ENCODE measurements around the gene ULK4.
"Not testable (repeated sequence)": the region's sequence is repeated elsewhere in the genome, so short reads cannot be mapped to it uniquely, and the experiment has no call there.

The ULK4 gene

GRCh38 chr3:41556245-41556644 is 405.7 kb downstream of the ULK4 start:
- H3K9me3 ChIP-seq (ENCODE audit: low read length); H3K4me3 ChIP-seq (ENCODE audit: low read depth in 1 of 2, low read length in 2 of 2); H3K9ac ChIP-seq (ENCODE audit: low read length): not testable (repeated sequence)

DNA sequence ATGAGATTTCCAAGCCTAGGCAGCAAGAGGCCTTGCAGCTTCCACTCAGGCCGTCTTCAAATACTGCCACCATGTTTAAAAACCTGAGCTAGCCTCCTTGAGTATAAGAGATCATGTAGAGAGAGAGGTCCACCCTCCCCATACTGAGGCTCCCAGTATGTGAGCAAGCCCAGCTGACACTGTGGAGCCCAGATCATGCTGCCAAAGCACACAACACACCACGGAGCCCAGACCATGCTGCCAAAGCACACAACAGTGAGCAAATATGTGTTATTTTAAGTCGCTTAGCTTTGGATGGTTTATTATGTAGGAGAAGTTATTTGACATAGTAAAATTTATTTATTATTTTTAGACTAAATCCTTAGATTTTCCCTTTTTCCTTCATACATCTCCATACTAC is 428.9 kb downstream of the ULK4 start:
- Histone ChIP-seq H3K4me3 (ENCODE audit: low read depth in 1 of 2, low read length in 2 of 2) (no peak overlapping the region), H3K27ac (ENCODE audit: low read depth, low read length) (no peak overlapping the region), H3K4me1 (ENCODE audit: insufficient read depth, low read length) (no peaks in the 10 kb centered on the region), H3K36me3 (ENCODE audit: insufficient read depth, low read length) (no peaks in the 10 kb centered on the region), H3K9ac (ENCODE audit: low read length) (no peak overlapping the region), H3K9me3 (ENCODE audit: low read length) (no peaks in the 10 kb centered on the region), H3K27me3 (ENCODE audit: control insufficient read depth in 1 of 2, insufficient read depth in 2 of 2, low read length in 2 of 2) (no peaks in the 10 kb centered on the region)

More at GRCh38 chr3:41556245-41556644, 405.7 kb downstream of the ULK4 start:
- H3K36me3 ChIP-seq (ENCODE audit: insufficient read depth, low read length); H3K4me1 ChIP-seq (ENCODE audit: insufficient read depth, low read length); H3K27ac ChIP-seq (ENCODE audit: low read depth, low read length); H3K27me3 ChIP-seq (ENCODE audit: control insufficient read depth in 1 of 2, insufficient read depth in 2 of 2, low read length in 2 of 2): not testable (repeated sequence)

DNA sequence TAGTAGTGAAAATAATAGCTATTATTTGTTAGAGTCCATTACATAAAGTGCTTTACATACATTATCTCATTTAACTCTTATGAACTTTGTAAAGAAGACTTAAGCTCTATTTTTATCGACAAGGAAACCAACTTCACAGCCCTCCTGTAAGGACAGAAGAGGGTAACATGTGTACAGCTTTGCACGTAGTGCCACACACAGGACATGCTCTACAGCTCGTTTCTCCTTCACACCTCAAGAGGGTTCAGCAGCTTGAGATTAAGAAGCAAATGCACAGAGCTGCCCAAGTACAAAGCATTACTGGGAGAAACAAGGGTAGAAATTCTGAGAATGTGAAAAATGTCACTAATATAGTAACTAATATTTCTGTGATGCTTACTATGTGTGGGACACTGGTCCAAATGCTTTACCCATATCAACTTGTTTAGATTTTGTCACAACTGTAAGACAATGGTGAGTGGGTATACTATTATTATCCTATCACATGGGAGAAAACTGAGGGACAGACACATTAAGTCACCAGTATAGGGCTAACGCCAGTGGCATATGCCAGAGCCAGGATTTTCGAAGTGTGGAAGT is 434.8 kb downstream of the ULK4 start:
- no peak overlapping the region for H3K27ac ChIP-seq (ENCODE audit: low read depth, low read length)
- no peak overlapping the region for H3K4me3 ChIP-seq (ENCODE audit: low read depth in 1 of 2, low read length in 2 of 2)
- no peaks in the 10 kb centered on the region for H3K4me1 ChIP-seq (ENCODE audit: insufficient read depth, low read length)
- no peaks in the 10 kb centered on the region for H3K36me3 ChIP-seq (ENCODE audit: insufficient read depth, low read length)
- no peaks in the 10 kb centered on the region for H3K9me3 ChIP-seq (ENCODE audit: low read length)
- H3K9ac ChIP-seq (ENCODE audit: low read length), result no peak overlapping the region
- H3K27me3 ChIP-seq (ENCODE audit: control insufficient read depth in 1 of 2, insufficient read depth in 2 of 2, low read length in 2 of 2), result no peaks in the 10 kb centered on the region

- Histone ChIP-seq H3K36me3 (ENCODE audit: insufficient read depth, low read length) (no peaks in the 10 kb centered on the region), H3K4me1 (ENCODE audit: insufficient read depth, low read length) (no peaks in the 10 kb centered on the region), H3K9me3 (ENCODE audit: low read length) (no peaks in the 10 kb centered on the region), H3K27ac (ENCODE audit: low read depth, low read length) (no peak overlapping the region), H3K9ac (ENCODE audit: low read length) (no peak overlapping the region), H3K27me3 (ENCODE audit: control insufficient read depth in 1 of 2, insufficient read depth in 2 of 2, low read length in 2 of 2) (no peaks in the 10 kb centered on the region), H3K4me3 (ENCODE audit: low read depth in 1 of 2, low read length in 2 of 2) (no peak overlapping the region)
Measured at GRCh38 chr3:41525303-41526064, 436.4 kb downstream of the ULK4 start.

GRCh38 chr3:41523897-41524296 is 438.0 kb downstream of the ULK4 start:
- Histone ChIP-seq H3K27me3 (ENCODE audit: control insufficient read depth in 1 of 2, insufficient read depth in 2 of 2, low read length in 2 of 2) (no peaks in the 10 kb centered on the region), H3K27ac (ENCODE audit: low read depth, low read length) (no peak overlapping the region), H3K4me1 (ENCODE audit: insufficient read depth, low read length) (no peaks in the 10 kb centered on the region), H3K9me3 (ENCODE audit: low read length) (no peaks in the 10 kb centered on the region), H3K36me3 (ENCODE audit: insufficient read depth, low read length) (no peaks in the 10 kb centered on the region), H3K9ac (ENCODE audit: low read length) (no peak overlapping the region), H3K4me3 (ENCODE audit: low read depth in 1 of 2, low read length in 2 of 2) (no peak overlapping the region)

- Histone ChIP-seq H3K4me3 (ENCODE audit: low read depth in 1 of 2, low read length in 2 of 2) (no peak overlapping the region), H3K36me3 (ENCODE audit: insufficient read depth, low read length) (no peaks in the 10 kb centered on the region), H3K27ac (ENCODE audit: low read depth, low read length) (no peak overlapping the region), H3K27me3 (ENCODE audit: control insufficient read depth in 1 of 2, insufficient read depth in 2 of 2, low read length in 2 of 2) (no peaks in the 10 kb centered on the region), H3K9ac (ENCODE audit: low read length) (no peak overlapping the region), H3K4me1 (ENCODE audit: insufficient read depth, low read length) (no peaks in the 10 kb centered on the region), H3K9me3 (ENCODE audit: low read length) (no peaks in the 10 kb centered on the region)
Measured at GRCh38 chr3:41522612-41523011, 439.3 kb downstream of the ULK4 start.

- Histone ChIP-seq H3K9ac (ENCODE audit: low read length) (no peak overlapping the region), H3K36me3 (ENCODE audit: insufficient read depth, low read length) (no peaks in the 10 kb centered on the region), H3K9me3 (ENCODE audit: low read length) (no peaks in the 10 kb centered on the region), H3K27me3 (ENCODE audit: control insufficient read depth in 1 of 2, insufficient read depth in 2 of 2, low read length in 2 of 2) (no peaks in the 10 kb centered on the region), H3K4me1 (ENCODE audit: insufficient read depth, low read length) (no peaks in the 10 kb centered on the region), H3K27ac (ENCODE audit: low read depth, low read length) (no peak overlapping the region), H3K4me3 (ENCODE audit: low read depth in 1 of 2, low read length in 2 of 2) (no peak overlapping the region)
Measured at GRCh38 chr3:41521010-41521655, 440.8 kb downstream of the ULK4 start.

DNA sequence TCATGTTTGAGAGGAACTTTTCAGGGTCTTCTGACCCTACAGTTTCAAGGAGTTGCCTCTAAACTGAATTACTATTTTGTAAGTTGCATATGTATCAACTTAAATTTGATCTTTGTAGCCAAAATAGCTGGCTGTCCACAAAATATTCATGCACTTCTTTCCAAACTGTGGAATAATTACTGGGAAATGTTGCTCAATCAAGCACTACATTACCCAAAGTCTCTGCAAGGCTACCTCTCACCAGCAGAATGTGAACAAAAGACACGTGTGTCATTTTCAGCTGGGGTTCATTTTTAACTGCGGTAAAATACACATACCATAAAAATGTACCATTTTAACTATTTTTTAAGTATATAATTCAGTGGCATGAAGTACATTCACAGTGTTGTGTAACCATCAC is 442.2 kb downstream of the ULK4 start:
- Histone ChIP-seq H3K4me1 (ENCODE audit: insufficient read depth, low read length) (no peaks in the 10 kb centered on the region), H3K27ac (ENCODE audit: low read depth, low read length) (no peak overlapping the region), H3K27me3 (ENCODE audit: control insufficient read depth in 1 of 2, insufficient read depth in 2 of 2, low read length in 2 of 2) (no peaks in the 10 kb centered on the region), H3K9ac (ENCODE audit: low read length) (no peak overlapping the region), H3K9me3 (ENCODE audit: low read length) (no peaks in the 10 kb centered on the region), H3K36me3 (ENCODE audit: insufficient read depth, low read length) (no peaks in the 10 kb centered on the region), H3K4me3 (ENCODE audit: low read depth in 1 of 2, low read length in 2 of 2) (no peak overlapping the region)

- no peak overlapping the region for H3K4me3 ChIP-seq (ENCODE audit: low read depth in 1 of 2, low read length in 2 of 2)
Measured at GRCh38 chr3:41518626-41519025, 443.3 kb downstream of the ULK4 start.

GRCh38 chr3:41508063-41508696 is 453.7 kb downstream of the ULK4 start:
- no peaks in the 10 kb centered on the region for H3K9me3 ChIP-seq (ENCODE audit: low read length)
- no peak overlapping the region for H3K9ac ChIP-seq (ENCODE audit: low read length)
- H3K4me3 ChIP-seq (ENCODE audit: low read depth in 1 of 2, low read length in 2 of 2), result no peak overlapping the region
- no peaks in the 10 kb centered on the region for H3K36me3 ChIP-seq (ENCODE audit: insufficient read depth, low read length)
- no peaks in the 10 kb centered on the region for H3K4me1 ChIP-seq (ENCODE audit: insufficient read depth, low read length)
- no peak overlapping the region for H3K27ac ChIP-seq (ENCODE audit: low read depth, low read length)
- no peaks in the 10 kb centered on the region for H3K27me3 ChIP-seq (ENCODE audit: control insufficient read depth in 1 of 2, insufficient read depth in 2 of 2, low read length in 2 of 2)

More at GRCh38 chr3:41518626-41519025, 443.3 kb downstream of the ULK4 start:
- H3K27ac ChIP-seq (ENCODE audit: low read depth, low read length), result no peak overlapping the region
- no peak overlapping the region for H3K9ac ChIP-seq (ENCODE audit: low read length)
- no peaks in the 10 kb centered on the region for H3K9me3 ChIP-seq (ENCODE audit: low read length)
- no peaks in the 10 kb centered on the region for H3K36me3 ChIP-seq (ENCODE audit: insufficient read depth, low read length)
- no peaks in the 10 kb centered on the region for H3K4me1 ChIP-seq (ENCODE audit: insufficient read depth, low read length)
- no peaks in the 10 kb centered on the region for H3K27me3 ChIP-seq (ENCODE audit: control insufficient read depth in 1 of 2, insufficient read depth in 2 of 2, low read length in 2 of 2)

DNA sequence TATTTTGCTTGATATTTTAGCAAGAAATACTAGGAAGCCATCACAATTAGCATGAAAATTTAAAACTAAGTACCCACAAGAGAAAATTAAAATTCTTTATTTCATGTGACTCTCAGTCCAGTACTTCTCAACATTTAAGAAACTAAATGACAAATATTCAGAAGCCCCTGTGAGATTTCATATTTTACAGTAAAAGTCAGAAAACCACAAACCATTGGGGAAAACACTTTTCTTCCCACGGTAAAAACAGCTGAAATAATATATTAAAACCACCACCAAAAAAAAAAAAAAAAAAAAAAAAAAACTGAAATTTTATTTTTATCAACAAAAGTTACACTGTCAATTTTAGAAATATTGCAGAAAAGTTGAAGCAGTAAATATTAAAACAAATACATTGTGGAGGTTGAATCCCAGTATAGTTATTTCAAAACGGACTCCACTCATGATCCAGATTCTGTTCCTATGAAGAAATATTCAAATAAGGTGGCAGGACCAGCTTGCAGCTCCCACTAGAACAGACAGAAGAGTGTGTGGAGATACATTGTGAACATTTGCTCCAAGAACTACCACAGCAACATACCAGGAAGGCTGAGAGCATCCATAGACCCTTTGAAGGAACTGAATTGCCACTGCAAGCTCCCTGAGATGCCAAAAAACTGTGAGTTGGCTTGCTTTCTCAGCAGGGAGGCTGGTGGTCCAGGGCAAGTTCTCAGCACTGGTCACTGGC is 454.4 kb downstream of the ULK4 start:
- Histone ChIP-seq H3K36me3 (ENCODE audit: insufficient read depth, low read length) (no peaks in the 10 kb centered on the region), H3K4me3 (ENCODE audit: low read depth in 1 of 2, low read length in 2 of 2) (no peak overlapping the region), H3K4me1 (ENCODE audit: insufficient read depth, low read length) (no peaks in the 10 kb centered on the region), H3K27ac (ENCODE audit: low read depth, low read length) (no peak overlapping the region), H3K27me3 (ENCODE audit: control insufficient read depth in 1 of 2, insufficient read depth in 2 of 2, low read length in 2 of 2) (no peaks in the 10 kb centered on the region), H3K9ac (ENCODE audit: low read length) (no peak overlapping the region), H3K9me3 (ENCODE audit: low read length) (no peaks in the 10 kb centered on the region)
